Measurements from ENCODE around the gene SLC1A7.

SLC1A7 gene

DNA sequence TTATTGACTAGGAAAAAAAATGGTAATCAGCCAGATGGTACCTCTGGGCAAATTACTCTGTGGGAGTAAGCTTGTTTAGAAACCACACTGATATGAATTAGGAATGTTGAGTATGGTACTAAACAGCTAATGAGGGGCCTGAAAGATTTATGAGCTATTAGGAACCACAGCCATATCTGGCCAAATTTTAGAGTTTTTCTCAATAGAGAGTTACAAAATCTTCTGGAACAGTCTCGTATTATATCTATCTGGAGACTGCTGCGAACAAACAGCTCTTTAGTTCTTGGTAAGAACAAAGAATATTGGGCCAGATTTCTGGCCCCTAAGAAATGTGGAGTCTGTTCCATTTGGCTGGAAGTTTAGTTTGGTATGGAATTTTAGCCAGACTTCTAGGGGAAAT, 85.3 kb downstream of the SLC1A7 start:
- no peak for DNase-seq

GRCh38 chr1:53051676-53052075, 90.8 kb downstream of the SLC1A7 start:
- no peak for DNase-seq

GRCh38 chr1:53050310-53050709, 92.1 kb downstream of the SLC1A7 start:
- no peak for DNase-seq

DNA sequence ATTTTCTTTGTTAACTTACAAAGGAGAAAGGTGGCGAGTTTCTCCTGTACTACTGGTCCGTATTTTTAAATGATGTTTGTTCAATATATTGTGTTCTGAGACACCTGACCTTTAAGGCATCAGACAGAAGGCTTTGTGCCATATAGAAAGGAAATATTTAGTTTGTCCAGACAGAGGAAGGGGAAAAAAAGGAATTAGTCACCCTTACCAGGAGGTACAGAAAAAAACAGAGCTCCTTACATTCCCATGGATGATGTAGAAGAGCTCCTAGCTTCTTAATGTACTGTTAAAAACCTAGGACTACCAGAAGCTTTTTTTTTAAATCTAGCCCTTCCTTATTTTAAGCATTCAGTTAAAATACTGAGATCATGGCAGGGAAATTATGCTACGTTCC, 92.9 kb downstream of the SLC1A7 start:
- no peak for DNase-seq

GRCh38 chr1:53048960-53049573, 93.4 kb downstream of the SLC1A7 start:
- no peak for DNase-seq

DNA sequence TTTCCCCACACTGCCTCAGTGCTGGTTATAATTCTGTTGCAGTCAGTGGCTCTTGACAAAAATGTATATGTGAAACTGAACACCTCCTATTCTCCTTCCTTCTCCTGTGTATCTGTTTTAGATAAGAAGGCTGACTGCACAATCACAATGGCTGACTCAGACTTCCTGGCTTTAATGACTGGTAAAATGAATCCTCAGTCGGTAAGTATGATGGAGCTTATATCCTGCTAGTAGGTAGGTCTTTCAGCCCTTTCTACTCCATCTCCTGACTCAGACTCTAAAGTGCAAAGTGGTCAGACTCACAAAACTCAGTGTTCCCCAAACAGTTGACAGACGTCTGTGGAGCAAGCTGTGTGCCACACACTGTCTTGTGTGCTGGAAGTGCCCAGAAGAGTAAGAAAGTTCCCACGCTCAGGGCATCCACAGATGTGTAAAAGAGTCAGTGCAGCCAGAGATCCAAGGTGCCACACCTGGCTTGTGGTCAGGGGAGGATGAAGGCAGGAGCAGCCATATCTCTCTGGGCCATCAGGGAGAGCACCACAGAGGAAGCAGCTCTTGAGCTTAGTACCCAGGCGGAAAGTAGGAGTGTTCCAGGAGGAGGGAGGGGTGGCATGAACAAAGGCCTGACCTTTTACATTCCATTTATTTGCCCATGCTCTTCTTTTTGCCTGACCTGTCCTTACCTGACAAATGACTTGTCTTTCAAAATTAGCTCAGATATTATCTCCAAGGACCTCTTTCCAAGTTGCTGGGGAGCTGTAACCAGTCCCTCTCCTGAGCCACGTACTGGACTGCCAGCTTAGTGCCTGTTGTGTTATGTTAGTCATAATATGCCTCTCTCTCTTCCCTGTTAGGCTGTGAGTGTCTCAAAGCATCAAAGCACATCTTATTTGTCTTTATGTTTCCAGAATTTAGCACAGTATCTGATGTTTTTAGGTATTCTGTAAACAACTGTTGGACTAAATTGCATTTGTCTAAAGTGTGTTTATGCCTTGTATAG, 94.4 kb downstream of the SLC1A7 start:
- DNase-seq: no peak

DNA sequence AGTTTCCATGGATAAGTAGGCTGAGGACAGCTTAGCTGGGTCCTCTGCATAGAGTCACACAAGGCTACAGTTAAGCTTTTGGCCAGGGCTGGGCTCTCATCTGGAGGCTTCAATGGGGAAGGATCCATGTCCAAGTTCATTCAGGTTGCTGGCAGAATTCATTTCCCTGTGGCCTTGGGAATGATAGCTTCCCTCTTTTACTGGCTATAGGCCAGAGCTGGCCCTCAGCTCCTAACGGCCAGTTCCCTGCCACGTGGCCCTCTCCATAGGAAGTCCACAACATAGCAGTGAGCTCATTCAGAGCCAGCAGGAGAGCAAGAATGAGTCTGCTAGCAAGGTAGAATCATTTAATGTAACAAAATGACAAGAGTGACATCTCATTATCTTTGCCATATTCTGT, 95.5 kb downstream of the SLC1A7 start:
- DNase-seq: no peak

GRCh38 chr1:53044926-53045325, 97.5 kb downstream of the SLC1A7 start:
- DNase-seq: no peak

GRCh38 chr1:53043271-53043670, 99.2 kb downstream of the SLC1A7 start:
- DNase-seq: no peak

DNA sequence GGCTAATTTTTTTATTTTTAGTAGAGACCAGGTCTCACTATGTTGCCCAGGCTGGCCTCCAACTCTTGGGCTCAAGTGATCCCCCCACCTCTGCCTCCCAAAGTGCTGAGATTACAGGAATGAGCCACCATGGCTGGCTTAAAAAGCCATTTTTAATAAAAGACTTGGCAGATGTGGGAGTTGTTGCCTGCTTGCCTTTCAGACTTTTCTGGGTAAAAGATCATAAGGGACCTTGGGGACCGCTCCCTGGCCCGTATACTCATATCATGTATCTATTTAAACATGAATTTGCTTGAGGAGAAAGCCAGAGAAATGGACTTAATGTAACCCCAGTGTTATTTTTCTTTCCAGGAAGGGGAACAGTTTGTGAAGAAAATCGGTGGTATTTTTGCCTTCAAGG, 103.9 kb downstream of the SLC1A7 start:
- no peak for DNase-seq

All from CD4-positive, alpha-beta T cell treated with Interleukin-21 for 1 hour (primary cell).